ENCODE measurements around the gene ENTHD1.

GRCh38 chr22:39904862-39905261, 11.3 kb upstream of the ENTHD1 start:
- TF ChIP-seq CTCF (IDR thresholded peaks at IDR 0.05) = no peak
- TF ChIP-seq POLR2A (IDR thresholded peaks at IDR 0.05) = no peak
